Left lobe of liver (tissue), 2 donors: ENCODE data around the gene EEF2. TPM values are rescaled to one million over a fixed set of nuclear protein-coding genes. Genes with fewer than 3 reads are reported as not detected.
"Not testable (repeated sequence)": the region's sequence is repeated elsewhere in the genome, so short reads cannot be mapped to it uniquely, and the experiment has no call there.

Experiments
- ATAC-seq: fragments of 200-7000 bp; cut with Tn5 transposase; one replicate; pipeline ENCODE4 v1.9.1; 2020; ENCODE audit warnings: mild to moderate bottlenecking, moderate library complexity
- DNase-seq: peaks from one replicate; pipeline ENCODE4 v3.0.0-alpha.2; 2020; ENCODE audit warnings: low spot score
- total RNA-seq: library from RNA; stranded (reverse); gene quantifications from one replicate; pipeline ENCODE4 v1.2.1, GENCODE V29; 2021
- donor health status: DM: no; HTN: no; CAD: no; lungs with moderate emphysema.
- donor health status: DM: no; HTN: yes; CAD: no.

The EEF2 gene
- total RNA-seq, 1 donor from 2014 or later = 1,272 TPM

- ATAC-seq = peak; percentile 17
- DNase-seq = no peak
Measured at GRCh38 chr19:3950871-3951861, 34.1 kb downstream of the EEF2 start.

- ATAC-seq (no peak), DNase-seq (no peak)
Measured at GRCh38 chr19:3949997-3950859, 35.0 kb downstream of the EEF2 start.

- ATAC-seq (no peak), DNase-seq (no peak)
Measured at GRCh38 chr19:3949294-3949693, 36.0 kb downstream of the EEF2 start.

GRCh38 chr19:3947316-3947933, 37.8 kb downstream of the EEF2 start:
- not testable (repeated sequence) for DNase-seq, ATAC-seq

GRCh38 chr19:3945838-3946237, 39.4 kb downstream of the EEF2 start:
- no peak for ATAC-seq

GRCh38 chr19:3944018-3944721, 41.1 kb downstream of the EEF2 start:
- no peak for ATAC-seq
- DNase-seq = no peak

More at GRCh38 chr19:3945838-3946237, 39.4 kb downstream of the EEF2 start:
- DNase-seq = no peak

- DNase-seq = no peak
- ATAC-seq = no peak
Measured at GRCh38 chr19:3942790-3943409, 42.4 kb downstream of the EEF2 start.

- not testable (repeated sequence) for DNase-seq, ATAC-seq
Measured at GRCh38 chr19:3938300-3938950, 46.8 kb downstream of the EEF2 start.

- DNase-seq = no peak
- no peak for ATAC-seq
Measured at GRCh38 chr19:3936506-3937442, 48.5 kb downstream of the EEF2 start.

- no peak for ATAC-seq
- DNase-seq = no peak
Measured at GRCh38 chr19:3932931-3933810, 52.1 kb downstream of the EEF2 start, which contains the start of gene NMRK2. TSS of gene NMRK2 (plus strand) at chr19:3933069. CDS start at chr19:3933672, 603 bp downstream.

- ATAC-seq (peak; percentile 86), DNase-seq (peak; percentile 58)
Measured at GRCh38 chr19:3931041-3931440, 54.2 kb downstream of the EEF2 start.

Other genes with a start within 250 kb of the EEF2 start
- gene APBA3, start 223.8 kb downstream of the EEF2 start, total RNA-seq = 18.6 TPM
- gene MRPL54, start 222.8 kb downstream of the EEF2 start, total RNA-seq = 56.0 TPM
- not detected for gene RAX2, start 213.2 kb downstream of the EEF2 start, total RNA-seq
- gene MATK, start 199.1 kb downstream of the EEF2 start, total RNA-seq = 0.48 TPM
- gene ZFR2, start 116.4 kb downstream of the EEF2 start, total RNA-seq = not detected
- gene ATCAY, start 104.8 kb downstream of the EEF2 start, total RNA-seq = not detected
- not detected for gene NMRK2, start 52.4 kb downstream of the EEF2 start, total RNA-seq
- gene DAPK3, start 14.4 kb downstream of the EEF2 start, total RNA-seq = 20.4 TPM
- gene PIAS4, start 22.3 kb upstream of the EEF2 start, total RNA-seq = 13.6 TPM
- gene ZBTB7A, start 81.4 kb upstream of the EEF2 start, total RNA-seq = 33.3 TPM
- gene MAP2K2, start 138.7 kb upstream of the EEF2 start, total RNA-seq = 63.1 TPM
- 52.0 TPM for gene CREB3L3, start 168.2 kb upstream of the EEF2 start, total RNA-seq
- gene SIRT6, start 197.1 kb upstream of the EEF2 start, total RNA-seq = 11.1 TPM
- gene ANKRD24, start 197.2 kb upstream of the EEF2 start, total RNA-seq = 5.6 TPM
- gene EBI3, start 244.1 kb upstream of the EEF2 start, total RNA-seq = 1.3 TPM